Stimulated activated CD8-positive, alpha-beta memory T cell treated with anti-CD3 and anti-CD28 coated beads, Interleukin-4, amount 100 ng/mL, for 24 hours (primary cell): ENCODE data around the gene MRPL20.
A peak's percentile ranks its signal among the peaks of the same experiment; 100 is the strongest.
"Not testable (repeated sequence)": the region's sequence is repeated elsewhere in the genome, so short reads cannot be mapped to it uniquely, and the experiment has no call there.

Experiments used
- DNase-seq: peaks from one replicate; pipeline ENCODE4 v3.0.0-alpha.2; 2020; ENCODE audit warnings: low read depth

MRPL20 gene

GRCh38 chr1:1385339-1385738 is 21.8 kb downstream of the MRPL20 start:
- not testable (repeated sequence) for DNase-seq

GRCh38 chr1:1381294-1381693 is 25.8 kb downstream of the MRPL20 start:
- no peak for DNase-seq

- no peak for DNase-seq
These were observed 26.2 kb downstream of the MRPL20 start for GRCh38 chr1:1380860-1381259.

GRCh38 chr1:1377540-1378205 is 29.4 kb downstream of the MRPL20 start:
- DNase-seq, result no peak

DNA sequence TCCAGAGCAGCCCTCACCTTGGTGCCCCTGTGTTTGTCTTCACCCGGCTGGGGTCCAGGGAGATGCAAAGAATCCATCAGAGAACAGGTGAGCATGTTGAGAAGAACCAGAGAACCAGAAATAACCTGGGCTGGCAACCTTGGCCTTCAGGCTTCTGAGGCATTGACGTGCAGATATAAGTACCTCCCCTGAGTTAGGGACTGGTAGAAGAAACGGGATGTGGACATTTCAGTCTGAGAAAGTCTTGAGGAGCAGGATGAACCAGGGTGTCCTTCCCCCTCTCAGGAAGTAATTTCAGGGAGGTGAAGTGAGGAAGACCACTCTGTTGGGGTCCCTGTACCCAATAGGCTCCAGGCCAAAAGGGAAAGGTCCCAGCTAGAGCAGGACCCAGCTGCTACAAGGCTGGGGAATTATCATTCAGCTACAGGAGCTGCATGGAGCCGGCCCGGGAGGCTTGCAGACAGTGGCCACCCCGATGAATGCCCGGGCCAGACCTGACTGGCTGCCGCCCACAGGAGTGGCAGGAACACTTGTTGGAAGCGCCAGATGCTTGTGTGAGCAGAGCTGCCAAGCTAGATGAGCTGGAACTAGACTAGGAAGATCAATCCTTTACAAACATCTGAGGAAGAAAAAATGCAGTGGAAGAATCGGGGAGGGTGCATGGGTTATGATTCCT is 30.4 kb downstream of the MRPL20 start:
- DNase-seq, result no peak

DNA sequence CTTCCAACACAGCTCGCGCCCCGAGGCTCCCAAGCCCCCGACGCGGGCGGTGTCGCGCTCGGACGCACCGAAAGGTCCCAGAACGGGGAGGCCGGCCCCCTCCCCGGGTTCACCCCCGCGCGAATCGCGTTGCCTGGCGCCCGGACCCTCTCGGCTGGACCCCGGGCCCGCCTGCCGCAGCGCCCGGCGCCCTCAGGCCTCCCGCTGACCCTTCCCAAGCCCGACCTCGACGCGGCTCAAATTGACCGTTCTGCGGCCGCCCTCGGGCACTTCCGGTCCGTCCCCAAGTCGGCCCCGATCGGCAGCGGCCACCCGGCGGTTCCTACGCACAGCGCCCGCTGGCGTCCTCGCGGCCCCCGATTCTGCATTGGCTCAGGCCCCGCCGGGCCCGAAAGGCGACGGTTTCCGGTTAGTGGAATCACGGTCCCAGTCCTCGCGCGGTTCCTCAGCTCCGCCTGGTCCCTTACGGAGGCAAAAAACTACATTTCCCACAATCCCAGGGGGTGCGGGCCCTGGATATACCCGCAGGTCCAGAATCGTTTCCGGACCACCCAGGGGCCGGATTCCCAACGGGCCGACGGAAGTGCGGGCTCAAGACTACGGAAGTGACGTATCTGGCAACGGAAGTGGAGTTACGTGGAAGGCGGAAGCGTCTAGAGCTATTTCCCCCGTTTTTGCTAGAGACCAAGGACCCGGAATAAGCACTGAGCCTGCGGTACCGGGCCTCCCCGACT is 32.0 kb downstream of the MRPL20 start, which contains the start of gene AURKAIP1:
TSS of gene AURKAIP1 (minus strand) at position 279 of the 734 bp plus-strand sequence. CDS start 451 bp downstream, outside the sequence.
- peak; percentile 92 for DNase-seq

- no peak for DNase-seq
These were observed 32.5 kb downstream of the MRPL20 start for GRCh38 chr1:1374589-1374928.

DNA sequence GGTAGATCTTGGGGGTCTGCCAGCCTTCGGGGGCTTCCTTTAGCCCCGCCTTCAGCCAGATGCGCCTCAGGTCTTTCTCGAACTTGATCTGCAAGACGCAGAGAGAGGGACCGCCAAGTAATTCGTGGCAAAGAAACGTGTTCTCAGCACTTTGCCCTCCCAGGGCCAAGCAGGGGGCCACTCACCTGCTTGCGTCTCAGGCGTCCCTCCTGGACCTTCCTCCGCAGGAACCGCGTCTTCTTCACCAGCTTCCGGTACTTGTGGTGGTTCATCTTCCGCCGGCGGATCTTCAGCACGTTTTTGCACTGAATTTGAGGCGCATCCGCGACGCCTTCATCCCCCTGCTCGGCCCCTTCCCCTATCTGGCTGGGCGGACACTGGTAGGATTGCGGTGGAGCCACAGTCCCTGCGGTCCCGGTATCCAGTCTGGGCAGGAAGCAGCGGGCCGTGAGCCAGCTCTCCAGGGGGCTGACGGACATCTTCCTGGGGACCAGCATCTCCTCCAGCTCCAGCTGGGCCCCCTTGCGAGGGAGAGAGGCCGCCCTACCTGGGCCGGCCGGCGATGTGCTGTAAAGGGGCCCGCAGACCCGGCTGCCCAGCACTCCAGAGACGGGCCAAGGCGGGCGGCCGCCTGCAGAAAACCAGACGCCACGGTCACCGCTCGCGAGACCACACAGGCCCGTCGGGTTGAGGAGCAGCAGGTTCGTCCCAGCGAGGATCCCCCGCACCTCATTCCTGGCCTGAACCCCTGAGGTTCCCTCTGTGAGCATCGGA is 33.1 kb downstream of the MRPL20 start:
- DNase-seq, result no peak

DNA sequence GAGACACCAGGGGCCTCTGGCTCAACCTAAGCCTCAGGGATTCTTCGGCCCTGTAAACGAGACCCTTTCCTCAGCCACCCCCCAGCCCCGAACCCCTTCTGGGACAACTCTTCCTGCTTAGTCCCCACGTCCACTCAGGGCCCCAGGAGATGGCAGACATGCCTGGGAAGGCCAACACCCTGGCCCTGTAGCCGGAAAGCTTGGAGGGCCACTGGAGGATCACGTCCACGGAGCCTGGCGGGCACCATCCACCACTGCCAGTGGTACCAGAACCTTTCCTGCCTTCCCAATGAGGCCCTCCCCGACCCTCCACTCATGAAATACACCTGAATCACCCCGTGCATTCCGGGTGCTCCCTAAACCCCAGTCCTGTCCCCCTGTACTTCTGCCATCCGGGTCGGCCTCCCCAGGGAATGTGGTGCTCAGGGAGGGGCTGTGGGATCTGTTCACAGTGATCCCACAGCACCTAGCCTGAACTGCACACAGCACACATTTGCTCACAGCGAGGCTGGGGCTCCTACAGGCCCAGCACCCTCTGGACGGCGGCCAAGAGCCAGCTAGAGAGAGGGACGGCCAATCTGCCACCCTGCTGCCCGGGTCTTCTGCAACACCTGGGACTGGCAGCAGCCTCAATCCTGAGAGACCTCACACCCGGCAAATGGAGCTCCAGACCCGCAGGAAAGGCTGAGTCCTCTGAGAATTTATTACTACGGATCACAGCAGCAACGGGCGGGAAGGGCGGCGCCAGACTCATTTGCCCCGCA is 33.9 kb downstream of the MRPL20 start:
- DNase-seq, result no peak

DNA sequence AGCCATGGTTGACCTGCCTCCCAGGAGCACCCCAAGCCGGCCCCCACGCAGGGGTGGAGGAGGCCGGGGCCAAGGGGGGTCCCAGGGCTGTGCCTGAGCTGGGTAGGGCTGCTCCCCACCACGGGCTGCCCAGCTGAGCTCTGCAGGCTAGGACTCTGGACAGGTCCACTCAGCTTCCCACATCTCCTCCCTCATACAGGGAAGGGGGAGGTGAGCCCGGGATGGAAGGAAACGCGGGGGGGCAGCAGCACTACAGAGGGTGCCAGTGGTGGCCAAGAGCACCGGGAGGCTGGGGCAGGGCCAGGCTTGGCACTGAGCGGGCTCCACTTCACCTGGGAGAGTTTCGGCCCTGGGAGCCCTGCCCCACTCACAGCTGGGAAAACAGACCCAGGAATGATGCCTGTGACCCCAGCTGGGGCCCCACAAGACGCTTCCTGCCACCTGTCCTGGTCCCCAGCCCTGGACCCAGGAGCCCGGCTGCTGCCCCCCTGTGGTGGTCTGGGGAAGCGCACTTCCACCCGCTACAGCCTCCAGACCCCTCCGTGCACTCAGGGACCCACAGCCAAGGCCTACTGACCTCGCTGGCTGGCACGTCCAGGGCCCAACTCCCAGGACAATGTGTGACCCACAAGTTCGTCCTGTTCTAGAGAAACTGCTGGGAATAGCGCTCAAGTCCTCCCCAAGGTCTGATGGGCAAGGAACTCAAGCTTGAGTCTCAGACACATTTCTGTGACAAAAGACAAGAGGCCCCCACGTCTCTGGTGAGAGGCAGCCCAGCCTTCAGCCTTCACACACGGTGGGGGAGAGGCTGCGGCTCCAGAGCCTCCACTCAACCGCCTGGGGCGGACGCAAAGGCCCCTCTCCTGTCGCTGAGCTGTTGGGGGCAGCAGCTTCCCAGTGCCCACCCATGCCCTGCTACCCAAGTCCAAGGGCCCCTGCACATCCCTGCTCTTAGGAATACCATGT is 35.1 kb downstream of the MRPL20 start:
- DNase-seq, result peak; percentile 74

- DNase-seq, result no peak
These were observed 35.7 kb downstream of the MRPL20 start for GRCh38 chr1:1371364-1371745.

DNA sequence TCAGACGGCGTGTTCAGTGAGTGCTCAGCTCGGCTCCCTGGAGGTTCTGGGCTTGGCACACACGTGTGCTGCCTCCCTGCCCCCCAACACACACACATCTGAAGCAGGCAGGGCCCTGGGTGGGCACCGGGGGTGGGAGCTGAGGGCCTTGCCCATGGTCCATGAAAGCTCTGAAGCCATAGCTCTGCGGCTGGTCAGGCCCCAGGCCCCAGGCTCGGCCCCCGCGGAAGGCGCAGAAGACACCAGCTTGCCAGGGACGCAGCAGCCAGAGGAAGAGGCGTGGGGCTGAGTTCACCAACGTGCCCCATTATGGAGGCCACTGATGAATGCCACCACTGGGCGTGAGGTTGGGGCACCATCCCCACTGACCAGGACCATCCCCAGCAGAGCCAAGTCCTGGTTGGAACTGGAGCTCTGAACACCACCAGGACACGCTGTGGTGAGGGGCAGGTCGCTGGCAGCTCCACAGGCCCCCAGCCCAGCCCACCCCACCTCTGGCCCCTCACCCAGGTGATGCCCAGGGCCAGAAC is 36.3 kb downstream of the MRPL20 start:
- DNase-seq, result no peak

GRCh38 chr1:1370094-1370493 is 37.0 kb downstream of the MRPL20 start:
- DNase-seq, result not testable (repeated sequence)

GRCh38 chr1:1367315-1367714 is 39.8 kb downstream of the MRPL20 start:
- DNase-seq, result no peak

DNA sequence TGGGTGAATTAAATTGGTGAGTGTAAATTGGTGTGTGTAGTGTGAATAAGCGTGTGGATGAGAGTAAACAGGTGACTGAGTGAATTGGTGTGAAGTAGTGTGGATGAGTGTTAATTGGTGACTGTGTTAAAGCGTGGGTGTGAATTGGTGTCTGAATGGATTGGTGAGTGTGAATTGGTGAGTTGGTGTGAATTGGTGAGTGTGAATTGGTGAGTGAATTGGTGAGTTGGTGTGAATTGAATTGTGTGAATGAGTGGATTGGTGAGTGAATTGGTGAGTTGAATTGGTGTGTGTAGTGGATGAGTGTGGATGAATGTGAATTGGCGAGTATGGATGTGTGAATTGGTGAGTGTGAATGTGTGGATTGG is 40.4 kb downstream of the MRPL20 start:
- DNase-seq, result no peak

- no peak for DNase-seq
These were observed 41.0 kb downstream of the MRPL20 start for GRCh38 chr1:1365875-1366698.

DNA sequence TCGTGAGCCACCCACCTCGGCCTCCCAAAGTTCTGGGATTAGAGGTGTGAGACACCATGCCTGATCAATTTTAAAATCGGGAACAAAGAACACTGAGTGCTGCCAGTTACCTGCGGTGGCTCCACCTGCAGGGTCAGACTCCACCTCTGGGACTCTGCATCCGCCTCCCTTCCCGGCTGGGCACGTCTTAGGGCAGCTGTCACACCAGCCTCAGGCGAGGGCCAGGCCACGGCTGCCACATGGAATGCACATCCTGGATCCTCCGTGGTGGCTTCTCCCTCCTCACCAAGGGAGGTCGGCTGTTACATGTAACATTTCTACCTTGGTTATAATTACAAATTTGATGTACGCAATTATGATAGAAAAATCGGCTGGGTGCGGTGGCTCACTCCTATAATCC is 42.8 kb downstream of the MRPL20 start:
- no peak for DNase-seq

GRCh38 chr1:1361982-1362423 is 45.1 kb downstream of the MRPL20 start:
- no peak for DNase-seq
